Mucosa of rectum (tissue), 2 donors: ENCODE results near the gene GALNT9.

Experiments
- H3K27ac ChIP-seq, 2 donors: one replicate each; pipeline ENCODE4 v1.7.0; 2013; ENCODE audit warnings: inconsistent platforms in 2 of 2, low read depth in 2 of 2, low read length in 2 of 2
- H3K27me3 ChIP-seq, 2 donors: one replicate each; pipeline ENCODE4 v1.7.0; 2013; ENCODE audit warnings: low read length in 2 of 2; ENCODE audit not compliant: control insufficient read depth in 2 of 2, insufficient read depth in 2 of 2
- H3K36me3 ChIP-seq, 2 donors: one replicate each; pipeline ENCODE4 v1.7.0; 2013; ENCODE audit warnings: low read length in 2 of 2; ENCODE audit not compliant: control insufficient read depth in 2 of 2, insufficient read depth in 2 of 2
- H3K4me1 ChIP-seq, 2 donors: one replicate each; pipeline ENCODE4 v1.7.0; 2013; ENCODE audit warnings: low read length in 2 of 2, mild to moderate bottlenecking in 1 of 2; ENCODE audit not compliant: control insufficient read depth in 2 of 2, insufficient read depth in 2 of 2
- H3K4me3 ChIP-seq, 2 donors: one replicate each; pipeline ENCODE4 v1.7.0; 2013; ENCODE audit warnings: low read length in 2 of 2
- H3K9ac ChIP-seq, 2 donors: one replicate each; pipeline ENCODE4 v1.7.0; 2013; ENCODE audit warnings: low read length in 2 of 2, low read depth in 1 of 2, mild to moderate bottlenecking in 1 of 2
- H3K9me3 ChIP-seq, 2 donors: one replicate each; pipeline ENCODE4 v1.7.0; 2013; ENCODE audit warnings: low read length in 2 of 2; ENCODE audit not compliant: control insufficient read depth in 2 of 2
- donor health status: healthy.
- donor health status: Normal muscosa, but diverticular disease.

The GALNT9 gene

DNA sequence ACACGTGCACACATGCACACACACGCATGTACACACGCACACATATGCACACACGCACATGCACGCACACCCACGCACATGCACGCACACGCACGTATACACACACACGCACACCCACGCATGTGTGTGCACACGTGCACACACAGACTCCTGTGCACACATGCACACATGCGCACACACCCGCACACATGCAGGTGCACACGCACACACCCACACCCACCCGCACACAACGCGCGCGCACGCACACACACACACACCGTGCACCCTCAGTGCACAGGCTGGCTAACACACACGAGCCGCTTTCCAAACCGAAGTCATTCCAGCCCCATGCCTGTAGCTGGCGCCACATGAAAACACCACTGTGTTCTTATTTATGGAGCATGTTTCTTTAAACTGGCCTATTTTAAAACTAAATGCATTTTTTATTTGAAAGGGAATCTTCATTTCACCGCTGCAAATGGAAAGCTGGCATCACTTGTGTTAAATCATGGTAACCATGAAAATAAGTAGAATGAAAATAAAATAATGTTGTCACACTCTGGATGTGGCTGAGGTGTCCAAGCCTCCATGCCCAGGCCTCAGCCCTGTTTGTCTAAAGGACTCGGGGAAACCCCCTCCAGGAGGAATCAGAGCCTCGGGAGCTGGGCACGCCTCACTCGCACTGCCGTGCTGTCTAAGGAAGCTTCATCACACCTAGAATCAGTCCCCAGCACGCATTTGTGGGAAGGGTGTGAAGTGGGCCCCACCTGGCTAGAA is 45.1 kb downstream of the GALNT9 start:
- no peak overlapping the region for H3K4me3 ChIP-seq

DNA sequence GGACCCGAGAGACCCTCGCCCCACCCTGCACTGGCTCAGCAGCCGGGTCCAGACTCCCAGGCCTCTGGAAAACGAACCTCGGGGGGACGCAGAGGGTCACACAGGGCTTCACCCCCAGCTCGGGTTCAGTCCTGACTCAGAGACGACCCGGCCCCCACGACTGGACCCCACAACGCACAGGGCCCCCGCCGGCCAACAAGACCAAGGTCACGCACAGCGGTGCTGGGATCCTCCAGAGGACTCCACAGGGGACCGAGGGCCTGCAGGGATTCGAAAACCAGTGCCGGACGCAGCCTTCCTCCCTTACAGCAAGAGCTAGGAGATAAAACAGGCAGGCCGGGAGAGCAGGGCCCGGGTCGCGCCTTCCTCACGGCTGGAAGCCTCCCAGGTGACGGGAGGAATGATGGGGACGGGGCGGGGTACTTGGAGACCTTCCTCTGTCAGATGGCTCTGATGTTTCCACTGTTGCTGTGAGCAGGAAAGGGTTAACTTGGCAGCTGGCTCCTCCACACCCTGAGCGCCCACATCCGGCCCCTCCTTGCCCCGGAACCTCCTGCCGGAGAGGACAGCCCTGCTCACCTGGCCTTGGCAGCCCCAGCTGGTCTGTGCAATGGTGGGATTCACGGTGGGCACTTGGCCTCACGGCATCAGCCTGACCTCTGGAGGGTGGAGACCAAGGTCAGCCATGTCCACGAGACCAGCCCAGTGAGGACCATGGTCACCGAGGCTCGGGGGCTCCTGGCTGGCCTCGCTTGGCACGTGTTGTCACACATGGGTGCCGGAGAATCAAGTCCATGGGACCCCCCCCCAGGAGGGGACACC is 46.2 kb downstream of the GALNT9 start:
- Histone ChIP-seq H3K27me3 (peaks cover 0 to 3% of the 10 kb centered on the region in 2 donors), H3K27ac (no peak overlapping the region), H3K4me1 (no peaks in the 10 kb centered on the region), H3K36me3 (no peaks in the 10 kb centered on the region), H3K9ac (no peak overlapping the region), H3K9me3 (no peaks in the 10 kb centered on the region), H3K4me3 (no peak overlapping the region)

More for the DNA sequence above, 45.1 kb downstream of the GALNT9 start:
- H3K4me1 ChIP-seq, result no peaks in the 10 kb centered on the region
- H3K27me3 ChIP-seq, result peaks cover 0 to 3% of the 10 kb centered on the region in 2 donors
- H3K9me3 ChIP-seq, result no peaks in the 10 kb centered on the region
- no peak overlapping the region for H3K27ac ChIP-seq
- H3K9ac ChIP-seq, result no peak overlapping the region
- H3K36me3 ChIP-seq, result no peaks in the 10 kb centered on the region

DNA sequence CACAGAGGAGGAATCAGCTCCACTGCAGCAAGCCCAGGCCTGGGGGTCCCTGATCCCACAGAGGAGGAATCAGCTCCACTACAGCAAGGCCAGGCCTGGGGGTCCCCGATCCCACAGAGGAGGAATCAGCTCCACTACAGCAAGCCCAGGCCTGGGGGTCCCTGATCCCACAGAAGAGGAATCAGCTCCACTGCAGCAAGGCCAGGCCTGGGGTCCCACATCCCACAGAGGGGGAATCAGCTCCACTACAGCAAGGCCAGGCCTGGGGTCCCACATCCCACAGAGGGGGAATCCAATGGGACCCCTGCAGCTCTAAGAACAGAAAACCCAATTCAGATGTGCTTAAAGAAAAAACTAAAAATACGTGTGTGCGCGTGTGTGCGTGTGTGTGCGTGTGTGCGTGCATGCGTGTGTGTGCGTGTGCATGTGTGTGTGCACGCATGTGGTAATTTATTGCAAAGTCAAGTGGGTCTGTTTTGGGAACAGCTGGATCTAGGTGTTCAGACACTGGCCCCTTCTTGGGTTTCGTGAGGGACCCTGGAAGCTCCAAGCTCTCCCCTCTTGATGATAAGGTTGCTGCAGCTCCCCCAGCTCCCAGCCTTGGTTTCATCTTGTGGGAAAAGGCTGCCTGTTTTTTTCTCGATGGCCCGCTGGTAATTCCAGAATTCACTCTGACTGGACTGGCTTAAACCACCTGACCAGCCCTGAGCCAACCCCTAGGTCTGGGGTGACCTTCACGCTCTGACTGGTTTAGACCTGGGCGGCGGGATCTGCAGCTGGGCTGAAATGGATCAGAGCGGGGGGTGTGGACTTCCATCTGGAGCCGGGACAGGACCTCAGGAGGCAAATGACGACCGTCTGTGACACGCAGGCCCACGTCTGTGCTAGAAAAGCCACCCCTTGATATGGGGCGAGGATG is 47.1 kb downstream of the GALNT9 start:
- Histone ChIP-seq H3K4me1 (no peaks in the 10 kb centered on the region), H3K27me3 (peaks cover 0 to 5% of the 10 kb centered on the region in 2 donors), H3K9ac (no peak overlapping the region)

DNA sequence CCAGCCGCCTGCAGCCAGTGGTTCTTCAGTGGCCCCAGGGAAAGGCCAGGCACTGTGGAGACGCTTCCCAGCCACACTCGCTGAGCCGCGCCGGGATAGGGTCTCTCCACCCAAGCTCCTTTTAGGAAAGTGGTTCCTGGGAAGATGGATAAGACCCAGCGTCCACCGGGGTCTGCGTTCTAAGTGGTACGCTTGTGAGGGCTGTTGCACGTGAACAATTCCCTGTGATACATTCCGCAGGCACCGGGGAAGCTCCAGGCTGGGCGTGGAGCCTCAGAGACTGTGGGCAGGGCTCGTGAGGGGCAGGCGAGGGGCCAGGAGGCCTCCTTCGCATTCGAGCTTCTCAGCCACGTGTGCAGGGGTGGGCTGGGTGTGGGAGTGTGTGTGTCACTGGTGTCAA is 48.4 kb downstream of the GALNT9 start:
- H3K27me3 ChIP-seq, result peaks cover 0 to 12% of the 10 kb centered on the region in 2 donors
- H3K9me3 ChIP-seq, result no peaks in the 10 kb centered on the region
- H3K36me3 ChIP-seq, result no peaks in the 10 kb centered on the region
- H3K4me3 ChIP-seq, result no peak overlapping the region
- no peak overlapping the region for H3K9ac ChIP-seq
- no peak overlapping the region for H3K27ac ChIP-seq
- no peaks in the 10 kb centered on the region for H3K4me1 ChIP-seq

More for the DNA sequence above, 47.1 kb downstream of the GALNT9 start:
- Histone ChIP-seq H3K4me3 (no peak overlapping the region), H3K9me3 (no peaks in the 10 kb centered on the region), H3K36me3 (no peaks in the 10 kb centered on the region), H3K27ac (no peak overlapping the region)

DNA sequence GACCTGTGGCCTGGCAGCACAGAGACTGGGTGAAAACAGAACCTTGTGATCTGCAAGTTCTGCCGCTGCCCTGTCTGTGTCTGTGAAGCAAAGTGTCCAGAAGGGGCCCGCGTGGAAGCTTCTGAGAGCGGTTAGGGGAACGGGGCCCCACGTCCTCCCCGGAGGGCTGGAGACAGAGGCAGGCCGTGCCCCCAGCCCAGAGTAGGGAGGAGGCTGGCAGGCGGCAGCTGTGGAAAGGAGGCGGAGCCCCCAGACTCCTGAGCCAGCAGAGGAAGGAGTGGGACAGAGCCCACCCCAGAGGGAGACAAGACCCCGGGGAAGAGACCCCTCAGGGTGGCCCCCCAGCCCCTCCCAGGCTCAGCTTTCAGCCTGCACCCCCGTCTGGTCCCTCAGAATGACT is 49.0 kb downstream of the GALNT9 start:
- Histone ChIP-seq H3K27me3 (peaks cover 0 to 10% of the 10 kb centered on the region in 2 donors), H3K36me3 (no peaks in the 10 kb centered on the region), H3K4me3 (no peak overlapping the region), H3K27ac (no peak overlapping the region), H3K9ac (no peak overlapping the region), H3K9me3 (no peaks in the 10 kb centered on the region), H3K4me1 (no peaks in the 10 kb centered on the region)

DNA sequence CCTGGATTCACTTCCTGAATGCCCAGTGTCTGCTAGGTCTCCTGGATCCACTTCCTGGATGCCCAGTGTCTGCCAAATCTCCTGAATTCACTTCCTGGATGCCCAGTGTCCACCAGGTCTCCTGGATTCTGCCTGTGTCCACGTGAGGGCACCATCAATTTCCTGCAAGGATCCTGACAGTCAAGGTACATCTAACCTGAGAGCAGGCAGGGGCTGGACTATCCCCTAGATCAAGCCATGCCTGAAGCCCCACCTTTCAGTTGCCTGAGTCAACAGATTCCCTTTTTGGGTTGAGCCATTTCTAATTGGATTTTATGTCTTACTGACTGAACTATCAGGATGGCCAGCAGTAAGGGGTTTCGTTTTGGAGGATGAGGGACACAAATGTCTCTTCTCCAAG is 49.5 kb downstream of the GALNT9 start:
- no peaks in the 10 kb centered on the region for H3K36me3 ChIP-seq
- H3K4me1 ChIP-seq, result peaks cover 1 to 4% of the 10 kb centered on the region in 2 donors
- no peak overlapping the region for H3K9ac ChIP-seq
- H3K4me3 ChIP-seq, result no peak overlapping the region
- H3K9me3 ChIP-seq, result no peaks in the 10 kb centered on the region
- H3K27me3 ChIP-seq, result peaks cover 0 to 10% of the 10 kb centered on the region in 2 donors
- peak overlapping the region in 1 of 2 donors; percentile 32 for H3K27ac ChIP-seq

DNA sequence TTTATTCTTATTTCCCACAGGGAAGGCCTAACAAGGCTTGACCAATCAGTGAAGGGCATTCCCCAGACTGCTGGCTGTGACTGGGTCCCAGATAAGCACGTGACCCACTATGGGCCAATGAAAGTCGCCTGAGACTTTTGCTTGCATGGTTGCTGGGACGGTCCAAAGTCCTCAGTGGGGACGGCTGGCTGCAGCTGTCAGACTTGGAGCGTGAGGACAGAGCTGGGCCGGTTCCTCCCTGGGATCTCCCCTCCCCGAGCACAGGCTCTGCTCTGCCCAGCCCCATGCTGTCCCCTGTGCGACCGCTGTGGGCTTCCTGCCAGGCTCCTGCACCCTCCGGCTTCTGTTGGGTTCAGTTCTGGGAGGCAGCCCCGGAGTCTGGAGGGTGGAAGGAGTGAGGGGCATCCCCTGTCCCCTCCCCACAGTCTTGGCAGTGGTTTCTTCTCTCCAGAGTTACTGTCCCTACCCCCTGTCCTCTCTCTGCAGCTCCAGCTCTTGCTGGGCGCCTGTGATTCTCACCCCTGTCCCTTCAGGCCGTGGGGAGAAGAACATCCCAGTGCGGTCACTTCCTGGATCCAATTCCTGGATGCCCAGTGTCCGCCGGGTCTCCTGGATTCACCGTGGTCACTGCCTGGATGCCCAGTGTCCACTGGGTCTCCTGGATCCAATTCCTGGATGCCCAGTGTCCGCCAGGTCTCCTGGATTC is 50.1 kb downstream of the GALNT9 start:
- H3K9ac ChIP-seq, result no peak overlapping the region
- H3K27ac ChIP-seq, result peak overlapping the region in 1 of 2 donors; percentile 32
- no peaks in the 10 kb centered on the region for H3K36me3 ChIP-seq
- H3K4me1 ChIP-seq, result peaks cover 4 to 6% of the 10 kb centered on the region in 2 donors
- no peak overlapping the region for H3K4me3 ChIP-seq
- peaks cover 0 to 10% of the 10 kb centered on the region in 2 donors for H3K27me3 ChIP-seq
- no peaks in the 10 kb centered on the region for H3K9me3 ChIP-seq

DNA sequence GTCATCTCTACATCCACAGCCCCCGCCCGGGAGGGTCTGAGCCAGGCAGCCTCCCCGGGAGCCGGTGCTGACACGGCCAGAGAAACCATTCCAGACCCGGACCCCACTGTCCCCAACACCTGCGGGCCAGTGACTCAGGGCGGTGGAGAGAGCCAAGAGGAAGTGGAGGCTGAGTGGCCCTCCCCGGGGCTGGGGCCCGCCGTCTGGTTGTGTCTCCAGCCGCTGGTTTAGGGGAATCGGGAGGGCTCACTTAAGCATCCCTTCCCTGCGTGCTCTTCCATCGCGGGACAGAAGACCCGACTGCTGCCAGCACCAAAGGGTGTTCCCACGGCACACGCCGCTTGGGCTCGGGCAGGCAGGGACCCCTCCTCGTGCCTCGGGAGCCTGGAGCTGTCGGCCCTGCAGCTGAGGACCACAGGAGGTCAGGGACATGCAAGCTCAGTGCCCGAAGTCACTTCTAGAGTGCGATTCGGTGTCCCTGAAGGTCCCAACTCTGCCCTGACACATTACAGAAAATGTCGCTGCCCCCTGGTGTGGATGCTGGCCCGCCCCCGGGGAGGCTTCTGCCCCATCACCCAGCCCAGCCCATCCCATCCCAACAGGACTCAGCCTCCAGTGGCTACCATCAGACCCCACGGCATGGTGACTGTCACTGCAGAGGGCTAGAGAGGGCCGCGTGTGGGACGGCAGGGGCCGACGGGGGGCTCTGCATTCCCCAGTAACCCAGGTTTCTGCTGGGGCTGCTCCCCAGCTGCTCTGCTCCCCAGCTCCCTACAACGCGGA is 50.8 kb downstream of the GALNT9 start:
- peaks cover 4 to 6% of the 10 kb centered on the region in 2 donors for H3K4me1 ChIP-seq
- no peaks in the 10 kb centered on the region for H3K9me3 ChIP-seq
- H3K27ac ChIP-seq, result peak overlapping the region in 1 of 2 donors; percentile 32
- H3K36me3 ChIP-seq, result no peaks in the 10 kb centered on the region
- H3K4me3 ChIP-seq, result no peak overlapping the region
- no peak overlapping the region for H3K9ac ChIP-seq
- H3K27me3 ChIP-seq, result peaks cover 0 to 8% of the 10 kb centered on the region in 2 donors

DNA sequence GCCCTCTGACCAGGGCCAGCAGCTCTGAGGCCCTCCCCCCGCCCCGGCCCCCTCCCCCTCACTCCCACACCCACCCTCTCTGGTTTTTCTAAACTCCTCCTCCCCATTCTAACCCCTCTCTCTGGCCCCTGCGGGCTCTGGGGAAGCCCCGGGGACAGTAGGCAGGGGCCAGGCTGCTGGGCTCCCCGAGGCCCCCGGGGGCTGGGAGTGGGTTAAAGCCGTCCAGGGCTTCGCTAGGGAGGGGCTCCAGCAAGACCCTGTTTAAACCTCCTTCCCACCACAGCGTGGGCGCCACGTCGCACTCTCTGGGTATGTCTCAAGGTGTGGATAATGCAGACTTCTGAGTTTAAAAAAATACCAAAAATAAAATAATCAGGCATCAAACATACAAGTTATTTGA is 51.4 kb downstream of the GALNT9 start:
- Histone ChIP-seq H3K4me1 (peaks cover 4 to 6% of the 10 kb centered on the region in 2 donors), H3K4me3 (no peak overlapping the region), H3K9ac (no peak overlapping the region), H3K36me3 (no peaks in the 10 kb centered on the region), H3K27ac (no peak overlapping the region), H3K27me3 (peaks cover 0 to 8% of the 10 kb centered on the region in 2 donors), H3K9me3 (no peaks in the 10 kb centered on the region)
